Ascending aorta (tissue), 2 donors: ENCODE measurements around the gene FAM117A. TPM values are rescaled to one million over a fixed set of nuclear protein-coding genes. Genes with fewer than 3 reads are reported as not detected.

Experiments
- DNase-seq, 2 donors: peaks; one replicate each; pipeline ENCODE4 v3.0.0-alpha.2; 2019; ENCODE audit warnings: low spot score in 2 of 2
- H3K27ac ChIP-seq, 2 donors: fragments of 200-600 bp; sonication (generic); one replicate each; pipeline ENCODE4 v1.5.1; 2016 to 2017; ENCODE audit warnings: mild to moderate bottlenecking in 1 of 2
- H3K27me3 ChIP-seq: fragments of 200-600 bp; sonication (generic); one replicate; pipeline ENCODE4 v1.5.1; 2017
- H3K36me3 ChIP-seq, 2 donors: fragments of 200-600 bp; sonication (generic); one replicate each; pipeline ENCODE4 v1.5.1; 2016
- H3K4me1 ChIP-seq, 2 donors: fragments of 200-600 bp; sonication (generic); one replicate each; pipeline ENCODE4 v1.5.1; 2016 to 2017; ENCODE audit warnings: mild to moderate bottlenecking in 1 of 2
- H3K4me3 ChIP-seq, 2 donors: fragments of 200-600 bp; sonication (generic); one replicate each; pipeline ENCODE4 v1.5.1; 2016 to 2017; ENCODE audit warnings: mild to moderate bottlenecking in 1 of 2
- H3K9me3 ChIP-seq, 2 donors: fragments of 200-600 bp; sonication (generic); one replicate each; pipeline ENCODE4 v1.5.1; 2016
- CTCF ChIP-seq, 3 experiments: fragments of 200-600 bp in 2 of 3; fragments of 450-650 bp in 1 of 3; sonication (generic) in 2 of 3; IDR thresholded peaks; one replicate each; pipeline ENCODE4 v1.5.1; 2016 to 2019; ENCODE audit warnings: antibody characterized with exemption in 3 of 3, mild to moderate bottlenecking in 1 of 3, moderate library complexity in 1 of 3
- intact Hi-C: fragments of 100-400 bp; cut with DNase I; formaldehyde crosslinking; loops from one replicate; pipeline ENCODE4 v1.15.1; 2023
- total RNA-seq: library from RNA; depleted of rRNA; stranded (reverse); fragments of >200 nt; gene quantifications from one replicate; pipeline ENCODE4 v1.1.0, GENCODE V29; 2016

The FAM117A gene
- total RNA-seq, 1 donor from 2014 or later = 25.4 TPM

DNA sequence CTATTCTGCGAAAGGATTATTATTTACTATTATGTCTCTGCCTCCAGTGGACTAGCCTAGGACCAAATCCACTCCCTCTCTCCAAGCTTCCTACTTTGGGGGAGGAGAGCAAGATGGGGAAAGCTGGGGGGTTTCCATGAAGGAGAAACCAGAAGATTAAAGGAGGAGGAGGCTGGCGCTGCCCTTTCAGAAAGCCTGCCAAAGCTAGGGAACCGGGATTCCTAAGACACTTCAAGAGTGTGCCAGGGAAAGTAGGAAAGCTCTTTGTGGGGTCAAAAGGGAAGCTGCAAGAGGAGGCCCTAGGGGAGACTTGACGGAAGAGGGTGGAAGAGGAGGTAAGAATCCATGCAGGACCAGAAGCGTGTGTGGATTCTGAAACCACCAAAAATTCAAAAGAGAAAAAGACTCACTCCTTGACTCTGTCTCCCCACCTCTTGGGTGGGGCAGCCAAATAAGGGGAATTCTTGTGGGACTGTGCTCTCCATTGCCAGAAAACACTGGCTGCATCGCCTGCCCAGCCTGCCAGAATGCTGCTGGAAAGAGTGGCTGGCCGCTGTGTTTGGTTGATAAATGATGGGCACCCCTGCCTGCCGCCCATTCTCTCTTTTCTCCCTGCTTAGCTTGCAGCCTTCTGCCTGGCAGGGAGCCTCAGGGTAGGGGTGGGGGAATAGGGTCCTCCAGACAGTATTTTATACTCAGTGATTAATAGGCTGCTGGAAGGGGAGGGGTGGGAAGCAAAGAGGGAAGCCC, 12.8 kb upstream of the FAM117A start:
- no peak for TF ChIP-seq CTCF (IDR thresholded peaks at IDR 0.05)
- intact Hi-C loops = loop anchor here (1.0 kb wide), 2 partner anchors 12 to 35 kb away; partner anchors contain the start of gene FAM117A

DNA sequence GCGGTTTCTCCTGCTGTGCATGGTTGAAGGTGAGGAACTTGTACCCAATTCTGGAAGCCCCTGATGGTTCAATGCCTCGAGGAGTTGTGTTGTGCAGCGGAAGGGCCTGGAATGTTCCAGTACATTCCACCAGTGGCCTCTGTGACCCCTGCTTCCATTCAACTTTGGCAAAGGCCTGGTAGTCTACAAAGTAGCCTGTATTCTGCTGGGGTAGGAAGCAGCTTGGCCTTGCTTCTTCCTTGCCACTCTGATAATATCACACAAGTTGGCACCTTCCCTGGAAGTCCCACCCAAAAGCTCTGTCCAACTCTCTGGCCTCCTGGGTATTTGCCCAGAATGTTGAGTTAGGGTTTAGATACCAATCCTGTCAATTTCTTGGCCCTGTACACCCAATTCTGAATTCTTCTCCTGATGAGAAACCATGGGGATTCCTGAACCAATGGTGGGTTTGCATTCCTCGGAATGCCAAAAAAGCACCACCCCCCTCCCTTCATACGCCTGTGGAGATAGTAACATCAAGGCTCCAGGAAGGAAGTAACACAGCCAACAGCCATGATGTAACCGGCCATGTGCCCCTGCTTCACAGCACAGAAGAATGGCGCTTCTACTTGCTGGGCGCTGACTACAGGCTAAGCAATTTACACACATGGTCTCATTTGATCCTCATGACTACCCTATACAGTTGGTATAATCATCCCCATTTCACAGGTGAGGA, 11.8 kb upstream of the FAM117A start:
- H3K9me3 ChIP-seq = no peaks in the 10 kb centered on the region
- intact Hi-C loops = no loop called here
- TF ChIP-seq CTCF (IDR thresholded peaks at IDR 0.05) = no peak
- no peak for DNase-seq
- peaks cover 18 to 48% of the 10 kb centered on the region in 2 donors for H3K4me1 ChIP-seq
- H3K4me3 ChIP-seq = no peak overlapping the region
- peak overlapping the region; percentile 89 for H3K27ac ChIP-seq
- no peaks in the 10 kb centered on the region for H3K36me3 ChIP-seq
- no peaks in the 10 kb centered on the region for H3K27me3 ChIP-seq

More for the DNA sequence above, 12.8 kb upstream of the FAM117A start:
- H3K27me3 ChIP-seq = no peaks in the 10 kb centered on the region
- DNase-seq = peak in 1 of 2 donors; percentile 76
- peak overlapping the region; percentile 89 for H3K27ac ChIP-seq
- no peaks in the 10 kb centered on the region for H3K36me3 ChIP-seq
- no peaks in the 10 kb centered on the region for H3K9me3 ChIP-seq
- H3K4me1 ChIP-seq = peaks cover 18 to 48% of the 10 kb centered on the region in 2 donors
- peak overlapping the region in 1 of 2 donors; percentile 48 for H3K4me3 ChIP-seq

DNA sequence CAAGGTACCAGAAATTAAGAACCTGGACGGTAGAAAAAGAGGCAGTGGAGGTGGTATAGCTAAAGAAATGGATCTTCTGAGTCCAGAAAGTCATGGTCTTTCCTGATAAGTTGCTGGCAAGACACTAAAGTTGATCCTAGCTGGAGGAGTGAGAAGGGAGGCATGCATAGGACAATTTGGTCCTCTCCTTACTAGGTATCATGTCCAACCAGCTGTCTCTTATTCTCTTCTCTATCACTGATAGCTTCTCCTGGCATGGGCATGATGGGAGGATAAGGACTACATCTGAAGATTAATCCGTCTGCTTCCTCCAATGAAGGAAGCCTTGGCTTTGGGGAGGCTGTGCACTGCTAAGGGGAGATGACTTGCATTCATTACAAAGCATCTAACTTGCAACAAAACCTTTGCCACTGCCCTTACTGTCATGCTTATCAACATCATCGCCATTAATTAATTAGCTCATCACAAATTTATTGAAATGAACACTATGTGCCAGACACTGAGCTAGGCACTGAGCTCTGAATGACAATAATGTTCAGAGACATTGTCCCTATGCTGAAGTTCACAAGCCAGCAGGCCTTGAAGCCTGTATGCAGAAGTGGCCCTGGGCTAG, 3.1 kb upstream of the FAM117A start:
- intact Hi-C loops = no loop called here
- Histone ChIP-seq H3K27me3 (no peaks in the 10 kb centered on the region), H3K27ac (no peak overlapping the region), H3K36me3 (no peaks in the 10 kb centered on the region), H3K4me1 (peaks cover 0 to 5% of the 10 kb centered on the region in 2 donors), H3K4me3 (no peak overlapping the region), H3K9me3 (no peaks in the 10 kb centered on the region)
- DNase-seq = no peak
- TF ChIP-seq CTCF (IDR thresholded peaks at IDR 0.05) = no peak

DNA sequence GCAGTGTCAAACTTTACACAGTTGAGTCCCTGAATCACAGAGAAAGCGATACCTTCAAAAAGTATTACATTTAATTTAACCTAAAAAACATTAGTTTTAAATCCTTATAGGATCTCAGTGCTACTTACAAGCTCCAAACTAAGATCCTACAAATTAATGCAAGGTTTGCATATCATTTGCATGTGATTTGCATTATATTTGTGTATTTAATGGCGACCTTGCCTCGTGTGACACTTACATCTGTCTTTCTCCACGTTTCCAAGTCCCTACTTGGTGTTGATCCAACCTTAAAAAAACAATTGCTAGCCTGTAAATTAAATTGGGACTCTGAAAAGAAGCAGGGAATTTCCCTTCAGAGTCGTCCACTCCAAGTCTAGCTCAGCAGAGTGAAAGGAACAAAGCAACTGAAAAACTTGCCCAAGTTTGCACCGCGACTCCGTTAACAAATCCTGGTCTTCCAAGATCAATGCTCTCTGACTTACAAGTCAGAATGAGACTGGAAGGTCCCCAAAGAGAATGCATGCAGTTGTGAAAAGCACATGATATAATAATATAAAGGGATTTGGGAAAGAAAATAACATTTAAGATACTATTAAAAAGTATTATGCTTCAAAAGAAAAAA, 739 bp upstream of the FAM117A start:
- no peak for TF ChIP-seq CTCF (IDR thresholded peaks at IDR 0.05)
- peak overlapping the region; percentile 89 to 98 for H3K4me3 ChIP-seq
- no peaks in the 10 kb centered on the region for H3K27me3 ChIP-seq
- no peak for DNase-seq
- peaks cover 0 to 5% of the 10 kb centered on the region in 2 donors for H3K4me1 ChIP-seq
- no peaks in the 10 kb centered on the region for H3K9me3 ChIP-seq
- intact Hi-C loops = loop anchor here (1.0 to 2.0 kb wide), 3 partner anchors 13 to 56 kb away; no protein-coding TSS in a partner anchor
- H3K36me3 ChIP-seq = no peaks in the 10 kb centered on the region
- H3K27ac ChIP-seq = peak overlapping the region; percentile 5 to 57

- Histone ChIP-seq H3K27me3 (no peaks in the 10 kb centered on the region), H3K9me3 (no peaks in the 10 kb centered on the region), H3K4me1 (peaks cover 0 to 5% of the 10 kb centered on the region in 2 donors), H3K4me3 (peak overlapping the region; percentile 89 to 98), H3K36me3 (no peaks in the 10 kb centered on the region), H3K27ac (peak overlapping the region in 1 of 2 donors; percentile 1)
- intact Hi-C loops = loop anchor here (2.0 kb wide), 1 partner anchor 22 kb away; no protein-coding TSS in a partner anchor
- TF ChIP-seq CTCF (IDR thresholded peaks at IDR 0.05) = no peak
- no peak for DNase-seq
Measured at GRCh38 chr17:49762151-49762941, 1.6 kb downstream of the FAM117A start.
